Suprapubic skin (tissue), 4 donors: ENCODE measurements around the gene USP48. TPM values are rescaled to one million over a fixed set of nuclear protein-coding genes. Genes with fewer than 3 reads are reported as not detected.

Experiments used
- DNase-seq, 2 donors: peaks; one replicate each; pipeline ENCODE4 v3.0.0-alpha.2; 2019; ENCODE audit warnings: low spot score in 2 of 2
- H3K27ac ChIP-seq: fragments of 200-600 bp; sonication (generic); one replicate; pipeline ENCODE4 v1.5.1; 2019
- H3K27me3 ChIP-seq: fragments of 200-600 bp; sonication (generic); one replicate; pipeline ENCODE4 v1.5.1; 2019
- H3K36me3 ChIP-seq: fragments of 200-600 bp; sonication (generic); one replicate; pipeline ENCODE4 v1.5.1; 2019
- H3K4me1 ChIP-seq: fragments of 200-600 bp; sonication (generic); one replicate; pipeline ENCODE4 v1.5.1; 2019
- H3K4me3 ChIP-seq: fragments of 200-600 bp; sonication (generic); one replicate; pipeline ENCODE4 v1.5.1; 2019; ENCODE audit warnings: mild to moderate bottlenecking
- H3K9me3 ChIP-seq: fragments of 200-600 bp; sonication (generic); one replicate; pipeline ENCODE4 v1.5.1; 2019
- CTCF ChIP-seq, 2 donors: fragments of 200-600 bp in 1 of 2; fragments of 450-650 bp in 1 of 2; sonication (generic) in 1 of 2; IDR thresholded peaks; one replicate each; pipeline ENCODE4 v1.5.1; 2016 to 2019; ENCODE audit warnings: antibody characterized with exemption in 2 of 2, mild to moderate bottlenecking in 1 of 2, moderate library complexity in 1 of 2
- EP300 ChIP-seq: sonication (generic); formaldehyde crosslinking; IDR thresholded peaks from one replicate; pipeline ENCODE4 v1.6.1; 2017; ENCODE audit warnings: antibody characterized with exemption
- POLR2A ChIP-seq, 2 donors: fragments of 450-650 bp; IDR thresholded peaks; one replicate each; pipeline ENCODE4 v1.6.1; 2017; ENCODE audit warnings: antibody characterized with exemption in 2 of 2, mild to moderate bottlenecking in 2 of 2, moderate library complexity in 2 of 2
- POLR2AphosphoS5 ChIP-seq, 3 donors: sonication (generic); formaldehyde crosslinking; IDR thresholded peaks; one replicate each; pipeline ENCODE4 v1.6.1; 2017; ENCODE audit warnings: antibody characterized with exemption in 3 of 3
- WGBS: methylation state at CpG from one replicate; pipeline ENCODE4 v1.1.5; 2018; 5-methylcytosine and 5-hydroxymethylcytosine counted together
- total RNA-seq, 4 donors: library from RNA; depleted of rRNA; stranded (reverse); fragments of >200 nt; gene quantifications; one replicate each; pipeline ENCODE4 v1.1.0, GENCODE V29; 2016

The USP48 gene
- total RNA-seq, 4 donors from 2014 or later, result 27.7 to 151 (median 46.0) TPM

DNA sequence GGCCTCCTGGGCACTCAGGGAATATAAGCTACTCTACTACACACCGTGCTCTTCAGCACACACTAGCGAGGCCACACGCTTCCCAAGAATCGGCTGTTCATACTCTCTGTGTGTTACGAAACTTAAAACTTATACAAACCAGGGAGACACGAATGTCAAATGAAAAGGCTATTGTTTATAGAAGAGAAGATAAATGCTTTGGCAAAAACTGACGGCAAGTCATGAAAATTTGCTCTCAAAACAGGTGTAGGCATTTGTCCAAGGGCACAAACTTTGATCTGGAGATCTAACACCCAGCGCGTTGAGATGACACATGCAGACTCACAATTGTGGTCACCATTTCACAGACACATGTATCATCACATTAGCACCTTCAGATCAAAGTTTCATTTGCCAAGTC lies 46.1 kb downstream of the USP48 start:
- Histone ChIP-seq H3K27ac (no peak overlapping the region), H3K4me3 (no peak overlapping the region), H3K27me3 (no peaks in the 10 kb centered on the region), H3K36me3 (peaks cover 51% of the 10 kb centered on the region), H3K9me3 (no peaks in the 10 kb centered on the region), H3K4me1 (no peaks in the 10 kb centered on the region)
- TF ChIP-seq POLR2A (IDR thresholded peaks at IDR 0.05), result no peak
- no peak for TF ChIP-seq CTCF (IDR thresholded peaks at IDR 0.05)
- WGBS, result 76% methylated on average over 9 of the region's 9 CpGs
- no peak for DNase-seq

GRCh38 chr1:21736011-21736410 lies 46.9 kb downstream of the USP48 start:
- TF ChIP-seq POLR2A (IDR thresholded peaks at IDR 0.05), result no peak
- TF ChIP-seq POLR2AphosphoS5 (IDR thresholded peaks at IDR 0.05), result no peak
- TF ChIP-seq CTCF (IDR thresholded peaks at IDR 0.05), result no peak
- no peak for TF ChIP-seq EP300
- H3K27me3 ChIP-seq, result no peaks in the 10 kb centered on the region
- H3K27ac ChIP-seq, result no peak overlapping the region
- WGBS, result 83% methylated on average over 2 of the region's 2 CpGs
- H3K4me3 ChIP-seq, result no peak overlapping the region
- peaks cover 59% of the 10 kb centered on the region for H3K36me3 ChIP-seq
- DNase-seq, result no peak
- H3K9me3 ChIP-seq, result no peaks in the 10 kb centered on the region
- H3K4me1 ChIP-seq, result no peaks in the 10 kb centered on the region

DNA sequence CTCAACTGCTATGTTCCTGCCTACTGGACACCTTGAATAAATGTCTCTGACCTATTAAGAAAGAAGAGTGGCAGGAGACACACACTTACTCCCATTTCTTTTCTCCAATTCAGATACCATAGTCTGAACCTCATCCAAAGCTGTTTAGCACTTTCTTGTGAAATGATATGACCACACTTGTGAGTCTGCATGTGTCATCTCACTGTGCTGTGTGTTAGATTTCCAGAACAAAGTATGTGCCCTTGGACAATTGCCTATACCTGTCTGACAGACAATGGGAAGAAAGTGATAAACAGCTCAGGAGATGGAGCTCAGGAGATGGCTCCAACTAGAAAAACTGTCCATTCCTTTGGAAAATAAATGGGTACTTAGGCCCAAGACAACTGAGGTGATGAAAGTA lies 48.4 kb downstream of the USP48 start:
- Histone ChIP-seq H3K27ac (no peak overlapping the region), H3K36me3 (peaks cover 62% of the 10 kb centered on the region), H3K27me3 (no peaks in the 10 kb centered on the region), H3K9me3 (no peaks in the 10 kb centered on the region), H3K4me3 (no peak overlapping the region), H3K4me1 (no peaks in the 10 kb centered on the region)
- DNase-seq, result no peak
- TF ChIP-seq EP300 (no peak), POLR2AphosphoS5 (IDR thresholded peaks at IDR 0.05) (no peak), CTCF (IDR thresholded peaks at IDR 0.05) (no peak), POLR2A (IDR thresholded peaks at IDR 0.05) (no peak)

DNA sequence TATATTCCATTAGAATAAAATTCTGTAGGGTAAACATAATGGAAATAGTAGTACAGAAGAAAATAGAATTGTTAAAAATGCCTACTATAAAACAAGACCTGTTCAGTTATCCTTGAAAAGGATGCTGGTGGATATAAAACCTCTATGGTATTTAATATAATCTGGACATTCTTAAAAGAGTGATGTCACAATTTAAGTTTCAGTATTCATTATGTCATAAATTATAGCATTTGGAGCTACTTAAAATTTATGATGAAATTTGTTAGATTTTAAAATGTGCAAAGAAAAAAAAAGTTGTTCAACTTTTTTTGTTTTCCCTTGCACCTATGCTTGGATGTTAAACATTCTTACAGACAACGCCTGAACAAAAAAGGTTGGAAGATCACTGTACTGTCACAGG lies 50.3 kb downstream of the USP48 start:
- Histone ChIP-seq H3K27ac (no peak overlapping the region), H3K4me1 (no peaks in the 10 kb centered on the region), H3K27me3 (no peaks in the 10 kb centered on the region), H3K4me3 (no peak overlapping the region), H3K36me3 (peaks cover 76% of the 10 kb centered on the region), H3K9me3 (no peaks in the 10 kb centered on the region)
- 0% methylated on average over 1 of the region's 1 CpG for WGBS
- TF ChIP-seq POLR2A (IDR thresholded peaks at IDR 0.05), result no peak
- TF ChIP-seq EP300, result no peak
- TF ChIP-seq CTCF (IDR thresholded peaks at IDR 0.05), result no peak
- no peak for DNase-seq

GRCh38 chr1:21725748-21726392 lies 57.1 kb downstream of the USP48 start:
- 55% methylated on average over 1 of the region's 1 CpG for WGBS

DNA sequence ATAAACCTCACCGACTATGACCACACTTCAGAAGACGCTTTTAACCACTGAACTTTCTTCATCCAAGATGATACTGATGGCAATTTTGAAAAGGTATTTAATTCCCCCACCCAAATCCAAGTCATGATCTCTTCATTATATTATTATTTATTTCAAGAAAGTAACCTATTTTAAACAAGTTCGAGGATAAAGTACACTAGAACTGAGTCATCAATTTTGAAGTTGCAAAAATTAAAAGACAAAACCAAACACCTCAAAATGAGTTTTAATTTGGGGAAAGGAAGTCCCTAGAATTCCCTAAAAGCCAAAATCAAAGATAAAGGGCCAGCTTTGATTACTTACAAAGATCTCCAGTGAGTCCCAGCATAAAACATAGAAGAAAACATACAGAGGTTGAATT lies 58.4 kb downstream of the USP48 start:
- H3K4me1 ChIP-seq, result no peaks in the 10 kb centered on the region
- no peak overlapping the region for H3K27ac ChIP-seq
- TF ChIP-seq EP300 (no peak), CTCF (IDR thresholded peaks at IDR 0.05) (no peak), POLR2AphosphoS5 (IDR thresholded peaks at IDR 0.05) (no peak), POLR2A (IDR thresholded peaks at IDR 0.05) (no peak)
- H3K9me3 ChIP-seq, result no peaks in the 10 kb centered on the region
- no peak for DNase-seq
- peaks cover 66% of the 10 kb centered on the region for H3K36me3 ChIP-seq
- WGBS, result 96% methylated on average over 3 of the region's 3 CpGs
- no peaks in the 10 kb centered on the region for H3K27me3 ChIP-seq
- H3K4me3 ChIP-seq, result no peak overlapping the region

More at GRCh38 chr1:21725748-21726392, 57.1 kb downstream of the USP48 start:
- Histone ChIP-seq H3K27me3 (no peaks in the 10 kb centered on the region), H3K27ac (no peak overlapping the region), H3K4me1 (no peaks in the 10 kb centered on the region), H3K36me3 (peaks cover 62% of the 10 kb centered on the region), H3K4me3 (no peak overlapping the region), H3K9me3 (no peaks in the 10 kb centered on the region)
- TF ChIP-seq EP300, result no peak
- DNase-seq, result no peak
